ENCODE measurements around the gene B3GALNT2.

GRCh38 chr1:235416662-235417049, 87.6 kb downstream of the B3GALNT2 start:
- TF ChIP-seq CTCF (IDR thresholded peaks at IDR 0.05), result no peak
- TF ChIP-seq POLR2A (IDR thresholded peaks at IDR 0.05), result no peak
